Mesothelial cell of epicardium (in vitro differentiated cells): ENCODE measurements around the gene KIAA0825. TPM values are rescaled to one million over a fixed set of nuclear protein-coding genes. Genes with fewer than 3 reads are reported as not detected.
"Not testable (repeated sequence)": the region's sequence is repeated elsewhere in the genome, so short reads cannot be mapped to it uniquely, and the experiment has no call there.

Source experiments
- DNase-seq, 2 experiments: peaks; one replicate each; pipeline ENCODE4 v3.0.0; 2021; ENCODE audit warnings: low spot score in 2 of 2; ENCODE audit not compliant: unreplicated experiment in 2 of 2
- H3K27ac Mint-ChIP-seq: 2 replicates; pipeline ENCODE4 v1.8.0; 2021; ENCODE audit warnings: mixed read lengths
- H3K27me3 Mint-ChIP-seq: 2 replicates; pipeline ENCODE4 v1.8.0; 2021; ENCODE audit warnings: low read depth, mixed read lengths
- H3K36me3 Mint-ChIP-seq: 2 replicates; pipeline ENCODE4 v1.8.0; 2021; ENCODE audit warnings: mixed read lengths
- H3K4me1 Mint-ChIP-seq: 2 replicates; pipeline ENCODE4 v1.8.0; 2021; ENCODE audit warnings: mixed read lengths
- H3K4me3 Mint-ChIP-seq: 2 replicates; pipeline ENCODE4 v1.8.0; 2021; ENCODE audit warnings: mild to moderate bottlenecking, moderate library complexity, mixed read lengths
- H3K9me3 Mint-ChIP-seq: 2 replicates; pipeline ENCODE4 v1.8.0; 2021; ENCODE audit warnings: mixed read lengths
- total RNA-seq: library from RNA; stranded (reverse); gene quantifications from 3 replicates; pipeline ENCODE4 v1.2.1, GENCODE V29; 2021
- TF ChIP-seq, protein P1 (sequence below): fragments of 200-600 bp; sonication (generic); IDR thresholded peaks from one replicate; pipeline ENCODE4 v1.5.0; 2021; ENCODE audit warnings: antibody characterized with exemption; ENCODE audit not compliant: unreplicated experiment

Gene KIAA0825
- total RNA-seq, 1 donor from 2014 or later = 5.4 TPM

DNA sequence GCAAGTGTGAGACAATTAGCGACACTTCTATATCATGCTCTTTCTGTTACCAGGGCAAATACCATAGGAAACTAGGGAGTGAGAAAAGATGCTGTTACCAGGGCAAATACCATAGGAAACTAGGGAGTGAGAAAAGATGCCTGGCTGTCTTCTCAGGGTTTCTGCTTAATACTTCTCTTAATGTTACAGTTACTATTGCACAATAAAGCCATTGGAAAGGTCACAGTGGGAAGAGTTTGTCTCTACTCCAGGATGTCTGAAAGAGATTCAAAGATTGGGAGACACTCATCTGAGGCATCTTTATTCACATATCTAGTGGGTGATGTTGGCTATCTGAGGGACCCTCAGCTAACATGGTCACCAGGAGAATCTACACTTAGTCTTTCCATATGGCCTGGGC, 445.3 kb downstream of the KIAA0825 start:
- Mint-ChIP-seq H3K27ac (no peak overlapping the region), H3K9me3 (no peaks in the 10 kb centered on the region), H3K4me1 (no peaks in the 10 kb centered on the region), H3K36me3 (no peaks in the 10 kb centered on the region), H3K27me3 (no peaks in the 10 kb centered on the region), H3K4me3 (no peak overlapping the region)
- TF ChIP-seq, protein P1, sequence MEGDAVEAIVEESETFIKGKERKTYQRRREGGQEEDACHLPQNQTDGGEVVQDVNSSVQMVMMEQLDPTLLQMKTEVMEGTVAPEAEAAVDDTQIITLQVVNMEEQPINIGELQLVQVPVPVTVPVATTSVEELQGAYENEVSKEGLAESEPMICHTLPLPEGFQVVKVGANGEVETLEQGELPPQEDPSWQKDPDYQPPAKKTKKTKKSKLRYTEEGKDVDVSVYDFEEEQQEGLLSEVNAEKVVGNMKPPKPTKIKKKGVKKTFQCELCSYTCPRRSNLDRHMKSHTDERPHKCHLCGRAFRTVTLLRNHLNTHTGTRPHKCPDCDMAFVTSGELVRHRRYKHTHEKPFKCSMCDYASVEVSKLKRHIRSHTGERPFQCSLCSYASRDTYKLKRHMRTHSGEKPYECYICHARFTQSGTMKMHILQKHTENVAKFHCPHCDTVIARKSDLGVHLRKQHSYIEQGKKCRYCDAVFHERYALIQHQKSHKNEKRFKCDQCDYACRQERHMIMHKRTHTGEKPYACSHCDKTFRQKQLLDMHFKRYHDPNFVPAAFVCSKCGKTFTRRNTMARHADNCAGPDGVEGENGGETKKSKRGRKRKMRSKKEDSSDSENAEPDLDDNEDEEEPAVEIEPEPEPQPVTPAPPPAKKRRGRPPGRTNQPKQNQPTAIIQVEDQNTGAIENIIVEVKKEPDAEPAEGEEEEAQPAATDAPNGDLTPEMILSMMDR = no peak
- DNase-seq = no peak

DNA sequence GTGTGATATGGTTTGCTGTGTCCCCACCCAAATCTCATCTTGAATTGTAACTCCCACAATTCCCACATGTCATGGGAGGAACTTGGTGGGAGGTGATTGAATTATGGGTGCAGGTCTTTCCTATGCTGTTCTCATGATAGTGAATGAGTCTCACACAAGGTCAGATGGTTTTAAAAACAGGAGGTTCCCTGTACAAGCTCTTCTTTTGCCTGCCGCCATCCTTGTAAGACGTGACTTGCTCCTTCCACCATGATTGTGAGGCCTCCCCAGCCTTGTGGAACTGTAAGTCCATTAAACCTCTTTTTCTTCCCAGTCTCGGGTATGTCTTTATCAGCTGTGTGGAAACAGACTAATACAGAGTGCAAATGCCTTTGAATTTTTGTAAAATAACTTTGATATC, 447.3 kb downstream of the KIAA0825 start:
- not testable (repeated sequence) for H3K4me1 Mint-ChIP-seq, DNase-seq, H3K36me3 Mint-ChIP-seq, H3K27ac Mint-ChIP-seq, H3K27me3 Mint-ChIP-seq, H3K4me3 Mint-ChIP-seq, H3K9me3 Mint-ChIP-seq

DNA sequence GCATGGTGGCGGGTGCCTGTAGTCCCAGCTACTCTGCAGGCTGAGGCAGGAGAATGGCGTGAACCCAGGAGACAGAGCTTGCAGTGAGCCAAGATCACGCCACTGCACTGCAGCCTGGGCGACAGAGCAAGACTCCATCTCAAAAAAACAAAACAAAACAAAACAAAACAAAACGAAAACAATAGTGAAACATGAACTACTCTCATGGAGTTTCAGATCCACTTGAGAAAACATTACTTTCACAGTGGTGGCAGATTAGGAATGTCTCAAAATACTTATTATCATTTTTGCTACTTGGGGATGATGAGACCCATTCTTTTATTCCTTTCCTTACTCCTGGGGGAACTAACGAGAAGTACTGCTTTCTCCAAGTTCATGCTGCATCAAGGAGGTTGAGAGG, 448.2 kb downstream of the KIAA0825 start:
- DNase-seq, H3K4me3 Mint-ChIP-seq, H3K27ac Mint-ChIP-seq, H3K36me3 Mint-ChIP-seq, H3K27me3 Mint-ChIP-seq, H3K9me3 Mint-ChIP-seq, H3K4me1 Mint-ChIP-seq: not testable (repeated sequence)

DNA sequence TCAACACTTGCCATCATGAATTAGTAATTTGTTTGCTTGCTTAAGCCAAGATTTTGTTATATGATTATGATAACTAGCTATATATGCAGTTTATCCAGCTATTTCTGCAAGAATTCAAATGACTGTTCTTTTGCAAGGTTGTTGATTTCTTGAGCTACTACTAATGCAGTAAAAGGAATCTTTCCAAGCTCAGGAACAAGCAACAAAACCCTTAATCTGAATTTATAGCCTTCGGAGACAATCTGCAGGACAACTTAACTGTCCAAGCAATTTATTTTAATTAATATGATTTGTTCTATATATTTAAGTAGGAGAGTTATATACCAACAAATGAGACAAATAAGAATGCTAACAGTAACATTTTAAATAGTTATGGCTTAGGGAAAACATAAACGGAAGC, 450.3 kb downstream of the KIAA0825 start:
- H3K27me3 Mint-ChIP-seq = no peaks in the 10 kb centered on the region
- H3K9me3 Mint-ChIP-seq = peaks cover 10% of the 10 kb centered on the region
- H3K4me3 Mint-ChIP-seq = no peak overlapping the region
- TF ChIP-seq, protein P1 = no peak
- H3K4me1 Mint-ChIP-seq = no peaks in the 10 kb centered on the region
- peaks cover 3% of the 10 kb centered on the region for H3K36me3 Mint-ChIP-seq
- no peak overlapping the region for H3K27ac Mint-ChIP-seq
- no peak for DNase-seq

DNA sequence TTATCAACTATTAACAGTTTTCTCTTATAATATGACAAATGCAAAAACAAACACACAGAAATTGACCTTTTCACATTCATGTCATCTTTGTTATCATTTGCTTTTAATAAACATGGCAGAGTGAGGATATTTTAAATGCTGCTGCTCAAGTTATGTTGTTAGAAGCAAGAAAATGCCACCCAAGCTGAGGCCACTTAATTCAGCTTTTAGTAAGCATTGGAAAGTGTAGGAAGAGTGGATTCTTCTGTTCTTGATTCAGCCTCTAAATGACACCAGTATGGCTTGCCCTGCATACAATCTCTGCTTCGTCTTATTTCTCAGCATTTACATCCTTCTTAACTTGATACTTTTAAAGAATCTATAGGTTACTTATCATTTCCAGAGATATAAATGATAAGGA, 456.6 kb downstream of the KIAA0825 start:
- no peak overlapping the region for H3K4me3 Mint-ChIP-seq
- TF ChIP-seq, protein P1 = no peak
- peaks cover 10% of the 10 kb centered on the region for H3K9me3 Mint-ChIP-seq
- H3K27ac Mint-ChIP-seq = no peak overlapping the region
- no peak for DNase-seq
- no peaks in the 10 kb centered on the region for H3K27me3 Mint-ChIP-seq
- H3K4me1 Mint-ChIP-seq = no peaks in the 10 kb centered on the region
- peaks cover 3% of the 10 kb centered on the region for H3K36me3 Mint-ChIP-seq

DNA sequence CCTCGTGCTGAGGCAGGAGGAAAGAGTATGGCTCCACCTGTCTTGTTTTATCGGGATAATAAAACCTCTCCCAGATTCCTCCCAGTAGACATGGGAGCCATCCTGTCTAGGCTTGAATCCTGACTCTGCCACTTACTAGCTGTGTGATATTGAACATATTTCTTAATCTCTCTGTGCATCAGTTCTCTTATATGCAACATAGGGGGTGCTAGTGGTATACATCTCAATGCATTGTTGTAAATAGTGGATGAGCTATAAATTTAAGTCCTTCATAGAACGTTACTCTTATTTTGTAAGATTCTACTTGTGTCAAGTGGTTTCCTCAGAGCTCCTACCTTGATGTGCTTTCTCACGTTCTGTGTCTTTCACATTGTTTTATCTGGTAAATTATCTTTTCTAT, 459.3 kb downstream of the KIAA0825 start:
- Mint-ChIP-seq H3K27me3 (no peaks in the 10 kb centered on the region), H3K36me3 (peaks cover 3% of the 10 kb centered on the region), H3K27ac (no peak overlapping the region), H3K4me1 (no peaks in the 10 kb centered on the region), H3K4me3 (no peak overlapping the region), H3K9me3 (peaks cover 5% of the 10 kb centered on the region)
- TF ChIP-seq, protein P1 = no peak
- DNase-seq = no peak
